Hepatocyte (in vitro differentiated cells): ENCODE results near the gene TMEM92. TPM values are rescaled to one million over a fixed set of nuclear protein-coding genes. Genes with fewer than 3 reads are reported as not detected.
"Not testable (repeated sequence)": the region's sequence is repeated elsewhere in the genome, so short reads cannot be mapped to it uniquely, and the experiment has no call there.

Experiments used
- DNase-seq: peaks from one replicate; pipeline ENCODE4 v3.0.0-alpha.2; 2016; ENCODE audit warnings: low spot score
- H2AFZ ChIP-seq: fragments of 200-600 bp; sonication (generic); 2 replicates; pipeline ENCODE4 v1.6.0; 2016; ENCODE audit warnings: antibody characterized with exemption, mild to moderate bottlenecking
- H3K27ac ChIP-seq: fragments of 200-600 bp; sonication (generic); 2 replicates; pipeline ENCODE4 v1.5.1; 2016; ENCODE audit warnings: mild to moderate bottlenecking
- H3K27me3 ChIP-seq: fragments of 200-600 bp; sonication (generic); 2 replicates; pipeline ENCODE4 v1.6.1; 2016
- H3K36me3 ChIP-seq: fragments of 200-600 bp; sonication (generic); replicated peaks from 2 replicates; pipeline ENCODE4 v1.5.1; 2016; ENCODE audit warnings: low read depth; ENCODE audit not compliant: insufficient read depth
- H3K4me1 ChIP-seq: fragments of 200-600 bp; sonication (generic); 2 replicates; pipeline ENCODE4 v1.5.1; 2016; ENCODE audit warnings: mild to moderate bottlenecking, moderate library complexity; ENCODE audit not compliant: insufficient read depth
- H3K4me2 ChIP-seq: fragments of 200-600 bp; sonication (generic); 2 replicates; pipeline ENCODE4 v1.6.0; 2016
- H3K4me3 ChIP-seq: fragments of 200-600 bp; sonication (generic); 2 replicates; pipeline ENCODE4 v1.5.1; 2016; ENCODE audit warnings: mild to moderate bottlenecking
- H3K79me2 ChIP-seq: fragments of 200-600 bp; sonication (generic); 2 replicates; pipeline ENCODE4 v1.6.0; 2017; ENCODE audit warnings: mild to moderate bottlenecking
- H3K9me2 ChIP-seq: fragments of 200-600 bp; sonication (generic); replicated peaks from 2 replicates; pipeline ENCODE4 v1.6.0; 2017; ENCODE audit warnings: mild to moderate bottlenecking; ENCODE audit not compliant: insufficient read depth
- H3K9me3 ChIP-seq: fragments of 200-600 bp; sonication (generic); 2 replicates; pipeline ENCODE4 v1.5.1; 2016; ENCODE audit warnings: low read depth, mild to moderate bottlenecking
- H4K20me1 ChIP-seq: fragments of 200-600 bp; sonication (generic); 2 replicates; pipeline ENCODE4 v1.6.0; 2016; ENCODE audit warnings: mild to moderate bottlenecking; ENCODE audit not compliant: insufficient read depth, poor library complexity, severe bottlenecking
- EZH2 ChIP-seq: fragments of 200-600 bp; sonication (generic); IDR thresholded peaks from 2 replicates; pipeline ENCODE4 v1.6.1; 2016; ENCODE audit warnings: antibody characterized with exemption, mild to moderate bottlenecking, borderline replicate concordance
- EZH2phosphoT487 ChIP-seq: fragments of 200-600 bp; sonication (generic); IDR thresholded peaks from one replicate; pipeline ENCODE4 v1.6.1; 2018; ENCODE audit warnings: antibody characterized with exemption, mild to moderate bottlenecking, low read depth, moderate library complexity; ENCODE audit not compliant: unreplicated experiment, severe bottlenecking
- WGBS: methylation state at CpG from one replicate; pipeline ENCODE4 v1.1.6; 2016; ENCODE audit warnings: low lambda C conversion rate; ENCODE audit errors: missing lambda C conversion rate; 5-methylcytosine and 5-hydroxymethylcytosine counted together
- polyA plus RNA-seq: library from polyadenylated mRNA; unstranded; fragments of >200 nt; fragmentation: Nextera tagmentation; extraction: Ambion mirVana; gene quantifications from 2 replicates; pipeline ENCODE4 v1.2.1, GENCODE V29; 2016
- total RNA-seq: library from RNA; depleted of rRNA; stranded (reverse); fragments of >200 nt; gene quantifications from 2 replicates; pipeline ENCODE4 v1.2.3, GENCODE V29; 2014
- TF ChIP-seq, protein P1 (sequence below): fragments of 200-600 bp; sonication (generic); IDR thresholded peaks from 2 replicates; pipeline ENCODE4 v1.5.1; 2016; ENCODE audit warnings: antibody characterized with exemption, mild to moderate bottlenecking; ENCODE audit not compliant: poor library complexity

The TMEM92 gene
- total and polyA plus RNA-seq, 2 experiments from 2014 or later = 6.9 to 21.7 TPM

DNA sequence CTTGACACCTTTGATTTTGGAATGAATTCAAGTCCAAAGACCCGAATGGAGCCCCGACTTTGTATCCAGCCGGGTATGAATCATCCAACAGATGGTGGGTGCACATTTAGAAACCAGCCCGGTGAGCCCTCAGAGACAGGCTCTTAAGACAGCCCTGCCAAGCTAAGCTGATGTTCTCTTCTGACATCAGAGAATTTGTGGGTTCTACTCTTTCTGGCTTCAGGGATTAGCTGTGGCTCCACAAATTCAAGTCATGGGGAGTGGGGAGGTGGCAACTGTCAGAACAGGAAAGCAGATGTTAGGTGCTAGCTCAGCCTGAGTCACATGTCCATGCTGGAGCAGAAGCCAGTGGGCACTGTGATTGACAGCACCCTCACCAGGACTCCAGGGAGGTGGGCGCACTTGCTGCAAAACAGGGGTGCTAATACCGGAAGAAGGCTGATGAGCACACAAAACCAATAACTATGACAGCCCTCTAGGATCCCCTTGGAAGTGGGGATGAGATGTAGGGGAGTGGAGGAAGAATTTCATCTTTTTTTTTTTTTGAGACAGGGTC, 40.3 kb downstream of the TMEM92 start:
- Histone ChIP-seq H3K27ac (no peak overlapping the region), H3K79me2 (no peaks in the 10 kb centered on the region), H4K20me1 (no peaks in the 10 kb centered on the region), H3K9me2 (no peaks in the 10 kb centered on the region), H2AFZ (no peak overlapping the region), H3K4me1 (no peaks in the 10 kb centered on the region), H3K27me3 (no peaks in the 10 kb centered on the region), H3K36me3 (no peaks in the 10 kb centered on the region), H3K4me3 (no peak overlapping the region), H3K9me3 (no peaks in the 10 kb centered on the region), H3K4me2 (no peak overlapping the region)
- 92% methylated on average over 6 of the region's 6 CpGs for WGBS
- TF ChIP-seq EZH2phosphoT487 (no peak), EZH2 (no peak)
- TF ChIP-seq, protein P1, sequence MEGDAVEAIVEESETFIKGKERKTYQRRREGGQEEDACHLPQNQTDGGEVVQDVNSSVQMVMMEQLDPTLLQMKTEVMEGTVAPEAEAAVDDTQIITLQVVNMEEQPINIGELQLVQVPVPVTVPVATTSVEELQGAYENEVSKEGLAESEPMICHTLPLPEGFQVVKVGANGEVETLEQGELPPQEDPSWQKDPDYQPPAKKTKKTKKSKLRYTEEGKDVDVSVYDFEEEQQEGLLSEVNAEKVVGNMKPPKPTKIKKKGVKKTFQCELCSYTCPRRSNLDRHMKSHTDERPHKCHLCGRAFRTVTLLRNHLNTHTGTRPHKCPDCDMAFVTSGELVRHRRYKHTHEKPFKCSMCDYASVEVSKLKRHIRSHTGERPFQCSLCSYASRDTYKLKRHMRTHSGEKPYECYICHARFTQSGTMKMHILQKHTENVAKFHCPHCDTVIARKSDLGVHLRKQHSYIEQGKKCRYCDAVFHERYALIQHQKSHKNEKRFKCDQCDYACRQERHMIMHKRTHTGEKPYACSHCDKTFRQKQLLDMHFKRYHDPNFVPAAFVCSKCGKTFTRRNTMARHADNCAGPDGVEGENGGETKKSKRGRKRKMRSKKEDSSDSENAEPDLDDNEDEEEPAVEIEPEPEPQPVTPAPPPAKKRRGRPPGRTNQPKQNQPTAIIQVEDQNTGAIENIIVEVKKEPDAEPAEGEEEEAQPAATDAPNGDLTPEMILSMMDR = no peak
- no peak for DNase-seq

DNA sequence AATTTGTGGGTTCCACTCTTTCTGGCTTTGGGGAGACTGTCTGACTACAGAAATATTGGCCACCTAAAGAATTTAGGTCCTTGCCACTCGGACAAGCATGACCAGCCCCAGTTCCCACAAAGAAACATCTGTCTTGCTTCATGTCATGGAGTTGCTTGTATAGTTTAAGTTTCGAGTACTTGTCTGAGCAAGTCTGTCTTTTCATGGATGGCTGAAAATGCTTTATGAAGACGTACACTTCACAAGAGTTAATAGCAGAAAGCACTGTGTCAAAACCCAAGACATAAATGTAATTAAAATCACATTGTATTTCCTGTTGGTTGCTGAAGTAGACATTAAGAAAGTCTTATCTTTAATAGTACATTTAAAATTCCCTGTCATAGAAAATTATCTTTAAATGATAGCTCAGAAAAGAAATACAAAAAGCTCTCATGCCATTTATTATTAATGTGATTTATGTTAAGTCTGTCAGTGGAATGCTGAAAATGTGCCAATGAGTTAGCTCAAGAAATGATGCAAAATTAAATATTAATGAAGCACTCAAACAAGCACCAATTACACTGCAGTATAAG, 41.8 kb downstream of the TMEM92 start:
- Histone ChIP-seq H3K27me3 (no peaks in the 10 kb centered on the region), H2AFZ (no peak overlapping the region), H3K4me1 (no peaks in the 10 kb centered on the region), H3K4me2 (no peak overlapping the region), H3K4me3 (no peak overlapping the region), H3K9me2 (no peaks in the 10 kb centered on the region), H3K9me3 (no peaks in the 10 kb centered on the region), H3K36me3 (no peaks in the 10 kb centered on the region), H4K20me1 (no peaks in the 10 kb centered on the region), H3K79me2 (no peaks in the 10 kb centered on the region), H3K27ac (no peak overlapping the region)
- DNase-seq = no peak
- TF ChIP-seq EZH2phosphoT487 (no peak), EZH2 (no peak)
- TF ChIP-seq, protein P1 = no peak
- 58% methylated on average over 3 of the region's 3 CpGs for WGBS

DNA sequence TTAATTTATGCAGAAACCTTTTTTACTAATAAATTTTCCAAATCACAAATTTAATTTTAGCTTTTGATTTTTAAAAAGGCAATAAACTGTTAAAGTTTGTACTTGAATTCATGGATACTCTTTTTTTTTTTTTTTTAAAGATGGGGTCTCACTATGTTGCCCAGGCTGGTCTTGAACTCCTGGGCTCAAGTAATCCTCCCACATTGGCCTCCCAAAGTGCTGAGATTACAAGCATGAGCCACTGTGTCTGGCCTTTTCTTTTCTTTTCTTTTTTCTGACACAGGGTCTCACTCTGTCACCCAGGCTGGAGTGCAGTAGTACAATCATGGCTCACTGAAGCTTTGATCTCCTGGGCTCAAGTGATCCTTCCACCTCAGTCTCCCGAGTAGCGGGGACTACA, 42.4 kb downstream of the TMEM92 start:
- H4K20me1 ChIP-seq, H3K27ac ChIP-seq, H3K4me3 ChIP-seq, H2AFZ ChIP-seq, H3K9me2 ChIP-seq, H3K79me2 ChIP-seq, H3K36me3 ChIP-seq, H3K27me3 ChIP-seq, H3K4me1 ChIP-seq, H3K9me3 ChIP-seq, H3K4me2 ChIP-seq, DNase-seq: not testable (repeated sequence)
- 65% methylated on average over 2 of the region's 2 CpGs for WGBS

DNA sequence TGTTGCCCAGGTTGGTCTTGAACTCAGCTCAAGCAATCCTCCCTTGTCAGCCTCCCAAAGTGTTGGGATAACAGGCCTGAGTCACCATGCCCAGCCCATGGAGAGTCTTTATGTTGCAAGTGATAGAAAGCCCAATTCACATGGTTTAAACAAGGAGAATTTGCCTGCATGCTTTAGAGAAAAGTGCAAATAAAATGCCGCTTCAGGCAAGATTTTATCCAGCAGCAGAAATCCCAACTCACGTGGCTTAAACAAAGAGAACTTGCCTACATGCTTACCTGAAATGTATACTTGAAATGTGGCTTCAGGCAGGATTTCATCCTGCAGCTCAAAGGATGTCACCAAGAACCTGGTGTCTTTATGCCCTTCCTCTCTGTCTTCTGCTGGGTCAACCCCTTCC, 42.9 kb downstream of the TMEM92 start:
- H3K27me3 ChIP-seq = no peaks in the 10 kb centered on the region
- H3K9me2 ChIP-seq = no peaks in the 10 kb centered on the region
- H3K4me1 ChIP-seq = no peaks in the 10 kb centered on the region
- no peak overlapping the region for H3K4me2 ChIP-seq
- no peaks in the 10 kb centered on the region for H3K9me3 ChIP-seq
- WGBS = 87% methylated on average over 2 of the region's 2 CpGs
- H2AFZ ChIP-seq = no peak overlapping the region
- no peaks in the 10 kb centered on the region for H4K20me1 ChIP-seq
- H3K79me2 ChIP-seq = no peaks in the 10 kb centered on the region
- no peaks in the 10 kb centered on the region for H3K36me3 ChIP-seq
- no peak overlapping the region for H3K27ac ChIP-seq
- no peak for TF ChIP-seq EZH2
- TF ChIP-seq EZH2phosphoT487 = no peak
- TF ChIP-seq, protein P1 = no peak
- H3K4me3 ChIP-seq = no peak overlapping the region
- DNase-seq = no peak
